Stimulated activated CD4-positive, alpha-beta T cell treated with anti-CD3 and anti-CD28 coated beads, Interleukin-12 subunit alpha, Interleukin-12 subunit beta, amount 100 ng/mL, for 4 hours (primary cell): Measurements from ENCODE around the gene SNX3.

Experiments
- DNase-seq: peaks from one replicate; pipeline ENCODE4 v3.0.0-alpha.2; 2020

The SNX3 gene

GRCh38 chr6:108170332-108171290 is 90.2 kb downstream of the SNX3 start:
- DNase-seq, result no peak

GRCh38 chr6:108169464-108170331 is 91.1 kb downstream of the SNX3 start:
- no peak for DNase-seq

GRCh38 chr6:108168501-108169463 is 92.1 kb downstream of the SNX3 start:
- no peak for DNase-seq

- no peak for DNase-seq
Measured at GRCh38 chr6:108168090-108168463, 92.8 kb downstream of the SNX3 start.

GRCh38 chr6:108167449-108168089 is 93.3 kb downstream of the SNX3 start:
- DNase-seq, result no peak

- DNase-seq, result no peak
Measured at GRCh38 chr6:108166664-108167448, 94.0 kb downstream of the SNX3 start.

- no peak for DNase-seq
Measured at GRCh38 chr6:108165714-108166663, 94.9 kb downstream of the SNX3 start, which contains the start of gene NR2E1. NR2E1 (plus strand) TSS chr6:108166022; CDS start chr6:108166766, 744 bp downstream.

- no peak for DNase-seq
Measured at GRCh38 chr6:108164815-108165706, 95.8 kb downstream of the SNX3 start.

- DNase-seq, result no peak
Measured at GRCh38 chr6:108164543-108164814, 96.4 kb downstream of the SNX3 start.

- no peak for DNase-seq
Measured at GRCh38 chr6:108163644-108164542, 96.9 kb downstream of the SNX3 start.

GRCh38 chr6:108163267-108163643 is 97.6 kb downstream of the SNX3 start:
- DNase-seq, result no peak

GRCh38 chr6:108161724-108162282 is 99.0 kb downstream of the SNX3 start:
- no peak for DNase-seq
